Pons (tissue), 1 donor: Measurements from ENCODE around the gene ARHGEF28.
A peak's percentile ranks its signal among the peaks of the same experiment; 100 is the strongest.

ENCODE experiments used
- DNase-seq: peaks from one replicate; pipeline ENCODE4 v3.0.0-alpha.2; 2016; ENCODE audit warnings: low spot score

ARHGEF28 gene

DNA sequence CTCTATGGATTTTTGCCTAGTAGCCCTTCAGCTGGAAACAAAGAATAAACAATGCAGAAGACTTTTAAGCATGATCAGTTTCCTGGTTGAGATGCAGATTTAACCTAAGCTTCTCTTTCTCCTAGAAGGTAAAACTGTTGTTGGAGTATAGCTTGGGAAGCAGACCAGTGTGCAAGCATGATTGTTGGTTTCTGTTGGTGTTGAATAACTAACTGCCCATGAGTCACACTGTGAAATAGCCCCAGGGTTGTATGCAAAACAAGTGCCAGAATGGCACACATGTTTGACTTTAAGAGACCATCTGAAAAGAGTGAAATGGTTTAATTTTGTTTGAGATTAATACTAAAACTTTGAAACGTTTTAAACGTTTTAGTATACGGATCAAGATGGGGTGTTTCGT, 227.1 kb downstream of the ARHGEF28 start:
- no peak for DNase-seq

DNA sequence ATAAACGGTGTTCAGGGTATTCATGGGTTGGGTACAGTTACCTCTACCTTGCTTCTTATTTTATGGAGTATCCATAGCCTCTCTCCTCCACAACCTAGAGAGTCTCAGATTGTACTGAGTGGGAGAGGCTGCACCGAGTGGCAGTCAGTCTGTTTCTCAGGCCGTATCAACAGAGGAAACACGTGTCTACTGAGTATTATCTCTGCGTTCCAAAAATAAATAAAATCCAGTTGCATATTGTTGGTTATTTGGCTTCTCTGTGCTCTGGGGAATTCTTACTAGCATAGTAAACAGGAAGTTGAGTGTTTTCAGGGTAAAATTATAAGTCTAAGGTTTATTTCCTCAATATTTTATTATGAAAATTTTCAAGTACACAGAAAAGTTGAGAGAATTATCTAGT, 231.0 kb downstream of the ARHGEF28 start:
- no peak for DNase-seq

- DNase-seq, result no peak
These were observed 231.4 kb downstream of the ARHGEF28 start for GRCh38 chr5:73857446-73857845.

DNA sequence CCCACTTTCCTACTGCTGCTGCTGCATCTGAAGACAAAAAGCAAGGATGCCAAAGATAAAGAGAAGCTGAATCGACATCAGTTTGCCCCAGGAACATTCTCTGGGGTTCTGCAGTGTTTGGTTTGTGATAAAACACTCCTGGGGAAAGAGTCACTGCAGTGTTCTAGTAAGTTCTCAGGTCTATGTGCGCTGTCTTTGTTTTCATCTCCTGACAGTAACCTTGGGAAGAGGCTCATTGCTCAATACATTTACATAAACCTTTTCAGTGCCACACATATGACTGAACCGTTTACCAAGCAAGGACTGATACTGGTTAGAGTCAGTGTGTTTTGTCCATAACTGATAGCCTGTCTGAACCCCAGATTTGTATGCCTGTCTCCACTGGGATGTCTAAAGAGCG, 232.1 kb downstream of the ARHGEF28 start:
- no peak for DNase-seq

GRCh38 chr5:73858776-73859175, 232.8 kb downstream of the ARHGEF28 start:
- DNase-seq, result no peak

GRCh38 chr5:73859696-73860095, 233.7 kb downstream of the ARHGEF28 start:
- DNase-seq, result peak; percentile 37

DNA sequence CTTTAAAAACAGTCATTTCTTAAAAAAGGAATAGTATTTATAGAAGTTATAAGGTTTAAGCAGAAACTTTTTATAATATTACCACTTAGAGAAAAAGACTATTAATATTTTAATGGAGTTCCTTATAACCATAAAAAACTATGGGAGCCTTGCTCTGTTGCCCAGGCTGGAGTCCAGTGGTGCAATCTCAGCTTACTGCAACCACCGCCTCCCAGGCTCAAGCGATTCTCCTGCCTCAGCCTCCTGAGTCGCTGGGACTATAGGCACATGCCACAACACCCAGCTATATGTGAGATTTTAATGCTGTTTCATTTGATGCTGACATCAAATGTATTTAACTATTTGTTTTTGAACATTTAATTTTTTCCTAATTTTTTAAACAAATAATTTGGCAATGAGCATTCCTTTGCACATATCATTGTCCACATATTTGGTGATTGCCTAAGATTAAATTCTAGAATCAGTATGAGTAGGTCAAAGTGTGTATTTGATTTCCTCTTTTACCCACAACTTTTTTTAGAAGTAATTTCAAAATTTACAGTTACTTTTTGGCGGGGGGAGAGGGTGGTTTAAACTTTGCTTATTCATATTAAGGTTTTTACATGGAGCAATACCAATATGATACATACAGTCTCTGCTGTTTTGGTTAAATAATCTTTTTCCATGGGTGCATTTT, 235.5 kb downstream of the ARHGEF28 start:
- no peak for DNase-seq

DNA sequence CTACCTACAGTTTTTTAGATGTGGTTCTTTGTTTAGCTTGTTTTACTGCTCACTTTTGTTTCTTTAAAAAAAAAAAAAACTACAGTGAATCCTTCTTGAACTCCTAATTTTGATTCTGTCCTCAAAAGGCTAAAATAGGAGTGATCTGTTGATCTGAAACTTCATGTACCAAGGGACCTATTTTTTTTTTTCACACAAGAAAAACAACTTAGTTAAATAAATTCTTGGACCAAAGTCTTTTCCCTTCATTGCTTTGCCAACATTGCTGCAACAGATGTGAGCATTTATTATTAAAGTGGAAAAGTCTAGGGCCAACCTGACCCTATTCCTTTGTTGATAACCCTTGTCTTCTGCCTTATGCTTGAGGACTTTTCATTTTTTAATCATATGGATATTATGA, 236.8 kb downstream of the ARHGEF28 start:
- DNase-seq, result no peak

DNA sequence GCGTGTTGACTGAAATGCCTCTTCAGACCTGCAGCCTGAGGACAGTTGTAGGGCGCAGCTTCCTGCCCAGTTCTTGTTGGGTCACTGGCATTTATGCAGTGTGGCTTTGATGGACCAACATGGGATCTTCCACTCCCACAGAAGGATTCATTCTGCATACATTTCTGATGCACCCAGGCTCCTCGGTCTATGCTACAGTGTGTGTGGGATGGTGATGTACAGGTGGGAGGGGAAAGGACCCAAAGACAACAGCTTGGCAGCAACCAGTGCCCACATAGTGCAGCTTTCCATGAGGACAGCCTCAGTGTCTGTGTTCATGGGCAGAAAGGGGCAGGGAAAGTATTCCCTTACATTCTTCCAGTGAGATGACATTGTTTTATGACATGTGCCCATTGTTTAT, 237.9 kb downstream of the ARHGEF28 start:
- no peak for DNase-seq

- no peak for DNase-seq
These were observed 239.3 kb downstream of the ARHGEF28 start for GRCh38 chr5:73865315-73865714.

- no peak for DNase-seq
These were observed 241.6 kb downstream of the ARHGEF28 start for GRCh38 chr5:73867345-73868335.

- DNase-seq, result no peak
These were observed 257.6 kb downstream of the ARHGEF28 start for GRCh38 chr5:73883646-73884045.

GRCh38 chr5:73887688-73888087, 261.7 kb downstream of the ARHGEF28 start:
- DNase-seq, result no peak

- DNase-seq, result no peak
These were observed 264.6 kb downstream of the ARHGEF28 start for GRCh38 chr5:73890569-73890968.

DNA sequence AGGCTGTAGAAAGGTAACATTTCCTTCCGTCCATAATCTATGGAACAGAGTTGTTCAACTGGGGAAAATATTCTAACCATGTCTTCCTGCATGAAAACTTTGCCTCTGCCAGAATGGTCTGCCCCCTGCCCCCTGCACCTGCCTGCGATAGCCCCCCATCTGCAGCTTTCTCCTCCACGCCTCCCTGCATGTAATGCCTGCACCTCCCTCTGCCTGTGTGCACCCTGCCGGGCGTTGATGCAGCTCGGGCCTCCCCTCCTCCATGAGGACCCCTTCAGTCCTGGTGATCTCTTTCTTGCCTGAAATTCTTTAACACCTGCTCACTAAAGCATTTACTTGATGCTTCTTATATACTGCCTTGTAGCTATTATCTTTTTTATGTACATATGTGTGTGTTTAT, 266.2 kb downstream of the ARHGEF28 start:
- no peak for DNase-seq

GRCh38 chr5:73892806-73893205, 266.8 kb downstream of the ARHGEF28 start:
- DNase-seq, result no peak

DNA sequence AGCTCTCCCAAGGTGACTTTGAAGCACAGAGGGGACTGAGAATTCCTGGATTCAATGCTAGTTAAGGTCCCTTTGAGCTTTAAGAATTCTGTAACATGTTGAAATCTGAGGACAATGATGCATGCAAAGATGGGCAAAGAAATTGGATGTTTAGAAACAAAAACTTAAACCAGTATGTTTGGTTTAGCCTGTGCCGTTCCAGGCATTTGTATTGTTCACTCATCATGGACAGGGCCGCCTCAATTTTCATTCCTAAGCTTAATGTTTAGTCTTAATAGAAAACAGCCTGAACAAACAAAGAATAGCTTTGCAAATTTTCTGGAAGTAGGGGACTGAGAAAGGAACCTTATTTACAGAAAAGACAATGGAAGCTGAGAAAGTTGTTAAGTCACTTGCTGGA, 267.8 kb downstream of the ARHGEF28 start:
- DNase-seq, result no peak

DNA sequence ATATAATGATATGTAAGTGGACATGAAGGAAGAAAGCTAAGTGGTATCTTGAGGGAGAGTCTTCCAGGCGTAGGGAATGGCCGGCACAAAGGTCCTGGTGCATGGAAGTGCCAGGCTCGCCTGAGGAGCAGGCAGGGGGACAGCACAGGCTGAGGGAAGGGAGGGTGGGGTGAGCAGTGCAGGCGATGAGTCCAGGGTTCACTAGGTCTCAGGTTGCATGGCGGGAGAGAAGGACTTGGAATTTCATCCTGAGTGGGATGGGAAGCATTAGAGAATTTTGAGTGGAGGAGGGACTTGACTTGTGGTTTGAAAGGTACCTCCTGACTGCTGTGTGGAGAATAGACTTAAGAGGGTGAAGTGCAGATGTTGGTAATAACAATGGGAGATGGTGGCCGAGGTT, 268.9 kb downstream of the ARHGEF28 start:
- no peak for DNase-seq

DNA sequence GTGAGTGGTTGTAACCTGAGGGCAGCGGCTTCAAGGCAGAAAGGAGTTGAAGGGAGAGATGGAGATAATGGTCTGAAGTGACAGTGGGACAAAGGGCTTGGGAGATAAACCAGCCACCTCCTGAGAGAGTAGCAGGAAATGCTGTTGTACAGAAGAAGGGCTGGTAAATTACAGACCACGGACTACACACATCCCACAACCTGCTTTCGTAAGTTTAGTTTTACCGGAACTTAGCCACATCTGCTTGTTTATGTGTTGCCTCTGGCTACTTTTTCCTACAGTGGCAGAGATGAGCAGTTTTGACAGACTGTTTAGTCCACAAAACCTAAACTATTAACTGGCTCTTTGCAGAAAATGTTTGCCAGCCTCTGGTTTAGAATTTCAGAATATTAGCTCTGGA, 269.5 kb downstream of the ARHGEF28 start:
- no peak for DNase-seq

- DNase-seq, result no peak
These were observed 270.1 kb downstream of the ARHGEF28 start for GRCh38 chr5:73896097-73896496.

DNA sequence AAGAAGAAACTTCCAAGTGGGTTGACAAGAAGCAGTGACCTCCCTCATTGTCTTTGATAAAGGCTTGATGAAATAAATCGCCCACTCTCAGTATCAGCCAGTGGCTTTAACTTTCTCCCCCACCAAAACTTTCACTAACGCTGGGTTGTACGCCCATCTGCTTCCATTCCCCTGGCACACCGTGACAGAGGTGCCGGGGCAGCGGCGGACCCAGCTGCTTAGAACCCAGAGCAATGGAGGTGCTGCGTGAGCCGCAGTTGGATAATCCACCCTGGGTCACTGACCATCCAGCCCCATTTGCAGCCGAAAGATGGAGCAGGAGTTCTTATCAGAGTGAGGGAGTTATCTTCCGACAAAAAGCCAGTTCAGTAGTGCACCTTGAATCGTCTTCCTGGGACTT, 270.7 kb downstream of the ARHGEF28 start:
- DNase-seq, result no peak

- DNase-seq, result no peak
These were observed 271.9 kb downstream of the ARHGEF28 start for GRCh38 chr5:73897893-73898292.

DNA sequence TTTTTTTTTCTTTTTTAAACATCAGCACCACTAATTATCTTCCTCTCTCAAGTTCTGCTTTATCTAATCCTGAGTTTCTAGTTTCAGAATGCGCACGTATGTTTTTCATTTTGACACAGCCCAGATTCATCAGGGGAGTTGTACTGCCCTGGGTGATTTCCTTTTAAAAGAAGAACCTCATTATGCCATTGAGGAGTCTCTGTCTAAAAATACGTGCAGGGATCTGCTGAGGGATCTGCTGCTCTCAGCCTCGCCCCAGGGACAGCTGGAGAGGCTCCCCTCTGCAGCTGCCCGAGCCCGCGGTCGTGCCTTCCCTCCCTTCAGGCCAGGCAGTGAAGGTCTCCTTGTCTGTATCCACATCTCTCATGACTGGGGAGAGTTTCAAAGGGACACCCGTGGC, 273.1 kb downstream of the ARHGEF28 start:
- no peak for DNase-seq
